ELF-1 (cell line): Measurements from ENCODE around the gene ALDH7A1.
"Not testable (repeated sequence)": the region's sequence is repeated elsewhere in the genome, so short reads cannot be mapped to it uniquely, and the experiment has no call there.

Experiments
- DNase-seq: peaks from one replicate; pipeline ENCODE4 v3.0.0-alpha.2; 2016; ENCODE audit warnings: low read depth, low spot score

The ALDH7A1 gene

GRCh38 chr5:126594748-126595485 is at the start of gene ALDH7A1:
ALDH7A1 (minus strand) TSS chr5:126595219; CDS start chr5:126595198, 21 bp downstream.
- DNase-seq = peak; percentile 97

DNA sequence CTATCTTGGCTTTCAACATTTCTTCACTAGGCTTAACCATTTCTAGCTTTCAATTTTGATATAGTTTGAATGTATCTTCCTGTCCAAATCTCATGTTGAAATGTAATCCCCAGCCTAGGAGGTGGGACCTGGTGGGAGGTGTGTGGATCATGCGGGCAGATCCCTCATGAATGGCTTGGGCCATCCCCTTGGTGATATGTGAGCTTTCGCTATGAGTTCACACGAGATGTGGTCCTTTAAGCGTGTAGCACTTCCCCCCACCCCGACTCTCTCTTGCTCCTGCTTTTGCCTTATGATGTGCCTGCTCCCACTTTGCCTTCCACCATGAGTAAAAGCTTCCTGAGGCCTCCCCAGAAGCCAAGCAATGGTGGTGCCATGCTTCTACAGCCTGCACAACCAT is 46.4 kb upstream of the ALDH7A1 start:
- no peak for DNase-seq

DNA sequence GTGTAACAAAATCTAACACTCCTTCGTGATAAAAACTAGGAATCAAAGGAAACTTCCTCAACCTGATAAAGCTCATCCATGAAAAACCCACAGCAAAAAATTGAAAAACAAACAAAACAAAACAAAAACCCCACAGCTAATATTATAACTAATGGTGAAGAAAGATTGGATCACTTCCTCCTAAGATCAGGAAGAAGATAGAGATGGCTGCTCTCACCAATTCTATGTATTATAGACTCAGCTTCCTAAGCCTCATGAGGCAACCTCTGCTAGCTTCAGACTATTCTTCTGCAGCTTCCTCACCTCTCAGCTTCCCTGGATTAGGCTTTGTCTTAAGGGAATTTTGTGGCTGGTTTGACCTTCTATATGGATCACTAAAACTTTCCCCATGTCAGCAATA is 45.8 kb upstream of the ALDH7A1 start:
- no peak for DNase-seq

GRCh38 chr5:126636956-126637355 is 41.9 kb upstream of the ALDH7A1 start:
- DNase-seq = no peak

GRCh38 chr5:126635585-126635984 is 40.6 kb upstream of the ALDH7A1 start:
- DNase-seq = no peak

GRCh38 chr5:126633552-126633951 is 38.5 kb upstream of the ALDH7A1 start:
- DNase-seq = no peak

DNA sequence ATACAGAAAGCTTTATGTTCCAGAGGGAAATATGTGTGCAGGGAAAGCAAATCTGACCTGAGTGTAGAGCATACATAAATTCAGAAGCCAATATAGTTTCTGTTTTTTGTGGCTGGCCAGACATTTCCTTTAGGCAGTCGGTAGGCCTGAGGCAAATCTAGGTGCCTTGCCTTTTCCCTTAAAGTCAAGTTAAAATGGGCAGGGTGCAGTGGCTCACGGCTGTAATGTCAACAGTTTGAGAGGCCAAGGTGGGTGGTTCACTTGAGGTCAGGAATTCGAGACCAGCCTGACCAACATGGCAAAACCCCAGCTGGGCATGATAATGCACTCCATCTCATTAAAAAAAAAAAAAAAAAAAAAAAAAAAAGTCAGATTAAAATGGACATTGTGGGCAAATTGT is 36.9 kb upstream of the ALDH7A1 start:
- no peak for DNase-seq

- DNase-seq = no peak
Measured at GRCh38 chr5:126628102-126628501, 33.1 kb upstream of the ALDH7A1 start.

DNA sequence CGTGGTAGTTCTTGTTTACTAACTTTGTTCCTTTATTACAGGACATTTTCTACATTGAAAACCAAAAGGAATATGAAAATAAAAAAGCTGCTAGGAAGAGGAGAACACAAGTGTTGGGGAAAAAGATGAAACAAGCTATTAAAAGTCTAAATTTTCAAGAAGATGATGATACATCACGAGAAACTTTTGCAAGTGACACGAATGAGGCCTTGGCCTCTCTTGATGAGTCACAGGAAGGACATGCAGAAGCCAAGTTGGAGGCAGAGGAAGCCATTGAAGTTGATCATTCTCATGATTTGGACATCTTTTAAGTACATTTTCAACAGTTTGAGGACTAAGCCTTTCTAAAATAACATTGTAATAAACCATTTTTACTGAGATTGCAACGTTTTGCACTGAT is 29.5 kb upstream of the ALDH7A1 start:
- DNase-seq = no peak

DNA sequence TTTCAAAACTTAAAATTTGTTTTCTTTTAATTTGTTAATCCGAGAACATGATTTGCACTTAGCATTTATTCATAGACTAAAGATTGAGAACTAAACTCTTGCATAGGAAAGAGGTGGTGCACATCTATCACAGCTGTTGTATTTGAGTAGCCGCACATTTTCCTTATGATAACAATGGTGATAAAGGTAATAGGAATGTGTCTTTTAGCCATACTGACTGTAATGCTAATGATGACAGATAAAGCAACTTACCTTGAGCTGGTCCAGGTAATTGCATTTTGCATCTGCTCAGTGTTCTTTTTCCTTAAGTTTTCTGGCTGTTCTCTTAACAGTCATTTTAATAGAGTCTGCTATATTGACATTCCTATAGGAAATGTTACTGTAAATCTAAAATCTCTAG is 24.8 kb upstream of the ALDH7A1 start:
- no peak for DNase-seq

- not testable (repeated sequence) for DNase-seq
Measured at GRCh38 chr5:126617603-126618002, 22.6 kb upstream of the ALDH7A1 start.

DNA sequence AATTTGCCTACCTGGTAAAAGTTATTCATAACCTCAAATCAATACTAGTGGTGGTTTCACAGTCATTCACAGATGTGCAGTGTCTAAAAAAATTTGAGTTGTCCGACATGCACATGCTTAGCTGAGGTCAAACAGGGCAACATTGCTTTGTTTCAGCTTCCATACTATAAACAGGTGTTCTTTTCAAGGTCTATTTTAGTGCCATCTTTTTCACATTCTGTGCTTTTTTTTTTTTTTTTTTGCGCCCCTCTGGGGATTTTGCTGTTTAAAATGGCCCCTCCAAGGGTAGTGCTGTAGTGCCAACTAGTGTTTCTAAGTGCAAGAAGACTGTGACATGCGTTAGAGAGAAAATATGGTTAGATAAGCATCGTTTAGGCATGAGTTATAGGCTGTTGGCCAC is 20.3 kb upstream of the ALDH7A1 start:
- no peak for DNase-seq

GRCh38 chr5:126613941-126614592 is 19.0 kb upstream of the ALDH7A1 start:
- no peak for DNase-seq

GRCh38 chr5:126610616-126611015 is 15.6 kb upstream of the ALDH7A1 start:
- no peak for DNase-seq

DNA sequence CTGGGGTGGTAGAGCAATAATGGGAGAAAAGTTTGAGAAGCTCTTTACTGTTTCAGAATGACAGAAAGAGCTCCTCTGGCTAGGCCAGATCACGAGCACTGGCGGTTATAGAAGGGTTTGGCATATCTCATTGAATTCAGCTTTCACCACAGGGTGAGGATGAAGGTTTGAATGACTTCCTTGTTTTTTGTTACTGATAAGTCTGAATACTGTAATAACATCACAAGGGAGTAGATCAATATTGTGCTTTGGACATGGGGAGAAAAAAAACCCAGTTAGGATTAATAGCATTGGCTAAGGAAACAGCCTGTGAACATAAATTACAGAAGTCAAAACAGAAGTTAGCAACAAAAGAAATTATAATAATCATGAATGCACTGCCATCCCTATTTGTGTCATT is 15.1 kb upstream of the ALDH7A1 start:
- no peak for DNase-seq

DNA sequence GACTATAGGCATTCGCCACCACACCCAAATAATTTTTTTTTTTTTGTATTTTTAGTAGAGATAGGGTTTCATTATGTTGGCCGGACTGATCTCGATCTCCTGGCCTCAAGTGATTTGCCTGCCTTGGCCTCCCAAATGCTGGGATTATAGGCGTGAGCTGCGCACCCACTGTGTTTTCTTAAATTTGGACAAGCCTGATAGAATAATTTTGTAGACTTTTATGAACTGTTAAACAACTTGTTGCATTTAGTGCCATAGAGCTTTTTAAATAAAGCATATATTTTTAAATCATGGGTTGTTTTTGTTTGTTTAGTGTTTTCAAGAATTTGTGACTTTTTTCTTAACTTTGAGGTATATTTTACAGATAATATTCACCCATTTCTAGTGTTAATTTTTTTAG is 10.5 kb upstream of the ALDH7A1 start:
- no peak for DNase-seq

DNA sequence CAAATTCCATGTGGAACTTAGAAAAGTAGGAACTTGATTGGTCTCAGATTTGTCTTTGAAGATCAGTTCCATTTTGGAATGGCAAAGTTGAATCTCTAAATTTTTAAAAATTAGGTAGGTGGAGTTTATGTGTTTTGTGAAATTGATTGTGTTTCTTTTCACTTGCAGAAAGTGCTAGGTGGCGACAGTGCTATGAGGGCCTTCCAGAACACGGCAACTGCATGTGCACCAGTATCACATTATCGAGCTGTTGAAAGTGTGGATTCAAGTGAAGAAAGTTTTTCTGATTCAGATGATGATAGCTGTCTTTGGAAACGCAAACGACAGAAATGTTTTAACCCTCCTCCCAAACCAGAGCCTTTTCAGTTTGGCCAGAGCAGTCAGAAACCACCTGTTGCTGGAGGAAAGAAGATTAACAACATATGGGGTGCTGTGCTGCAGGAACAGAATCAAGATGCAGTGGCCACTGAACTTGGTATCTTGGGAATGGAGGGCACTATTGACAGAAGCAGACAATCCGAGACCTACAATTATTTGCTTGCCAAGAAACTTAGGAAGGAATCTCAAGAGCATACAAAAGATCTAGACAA is 8.5 kb upstream of the ALDH7A1 start:
- DNase-seq = no peak

GRCh38 chr5:126600631-126601511 is 5.9 kb upstream of the ALDH7A1 start, which contains the start of gene PHAX:
PHAX (plus strand) TSS chr5:126600947; CDS start chr5:126600963, 16 bp downstream.
- DNase-seq = peak; percentile 89

GRCh38 chr5:126599971-126600630 is 5.1 kb upstream of the ALDH7A1 start:
- DNase-seq = not testable (repeated sequence)

DNA sequence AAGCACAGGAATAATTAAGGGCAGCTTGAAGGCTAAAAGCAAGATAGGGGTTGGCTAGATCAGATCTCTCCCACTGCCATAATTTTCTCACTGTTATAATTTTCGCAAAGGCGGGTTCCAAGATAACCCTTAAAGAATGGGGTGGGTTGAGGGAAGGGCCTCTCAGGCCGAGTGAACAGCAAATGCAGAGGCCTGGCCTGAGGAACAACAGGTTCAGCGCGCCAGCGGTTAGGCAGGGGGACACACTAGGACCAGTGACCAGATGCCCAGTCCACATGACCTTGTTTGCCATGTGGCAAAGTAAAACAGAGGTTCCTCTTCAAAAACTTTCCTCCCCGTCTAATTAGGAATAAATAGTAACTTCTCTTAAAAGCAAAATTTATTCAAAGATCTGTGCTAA is 4.5 kb upstream of the ALDH7A1 start:
- DNase-seq = no peak

- DNase-seq = no peak
Measured at GRCh38 chr5:126597156-126597555, 2.1 kb upstream of the ALDH7A1 start.
